IMR-90 (cell line): ENCODE data around the gene NHSL1. TPM values are rescaled to one million over a fixed set of nuclear protein-coding genes. Genes with fewer than 3 reads are reported as not detected.

Experiments
- ATAC-seq: fragments of 200-7000 bp; cut with Tn5 transposase; 2 replicates; pipeline ENCODE4 v1.9.1; 2020; ENCODE audit warnings: low read depth, mild to moderate bottlenecking, moderate library complexity
- BruUV-seq: library from RNA; stranded (reverse); fragments of 400-500 nt; replicated peaks from 2 replicates; lab custom pipeline; 2021; lab: Mats Ljungman, UMichigan
- CTCF ChIA-PET: fragments of 300-600 bp; formaldehyde crosslinking; extraction: SDS; loops from one replicate; lab custom pipeline; 2021; ENCODE audit warnings: antibody characterized with exemption; lab: Yijun Ruan, JAX
- POLR2A ChIA-PET: fragments of 300-600 bp; sonication (Branson Sonifier 250); formaldehyde crosslinking; loops from one replicate; lab custom pipeline; 2022; ENCODE audit warnings: antibody characterized with exemption; ENCODE audit not compliant: unreplicated experiment; lab: Charles Lee
- DNase-seq: peaks from one replicate; pipeline ENCODE4 v3.0.0; 2013
- H2AFZ ChIP-seq: replicated peaks from 2 replicates; pipeline ENCODE3; 2013; ENCODE audit warnings: low read length, mild to moderate bottlenecking; ENCODE audit not compliant: poor library complexity
- H2AK5ac ChIP-seq: 2 replicates; pipeline ENCODE4 v1.6.1; 2013; ENCODE audit warnings: low read depth, low read length, inconsistent platforms
- H2AK9ac ChIP-seq: replicated peaks from 2 replicates; pipeline ENCODE3; 2013; ENCODE audit warnings: mild to moderate bottlenecking, low read depth, low read length, moderate library complexity; ENCODE audit not compliant: poor library complexity
- H2BK120ac ChIP-seq: 2 replicates; pipeline ENCODE4 v1.6.1; 2013; ENCODE audit warnings: low read depth, low read length, inconsistent platforms
- H2BK15ac ChIP-seq: 3 replicates; pipeline ENCODE4 v1.6.1; 2013; ENCODE audit warnings: low read depth, low read length, inconsistent platforms
- H2BK20ac ChIP-seq: 2 replicates; pipeline ENCODE4 v1.6.1; 2013; ENCODE audit warnings: low read depth, mild to moderate bottlenecking, inconsistent platforms, low read length, moderate library complexity
- H2BK5ac ChIP-seq: 2 replicates; pipeline ENCODE4 v1.6.1; 2013; ENCODE audit warnings: mild to moderate bottlenecking, low read depth, low read length, inconsistent platforms; ENCODE audit not compliant: poor library complexity, severe bottlenecking
- H3K14ac ChIP-seq: replicated peaks from 2 replicates; pipeline ENCODE4 v1.6.1; 2013; ENCODE audit warnings: low read depth, low read length, inconsistent platforms
- H3K18ac ChIP-seq: 2 replicates; pipeline ENCODE4 v1.6.1; 2013; ENCODE audit warnings: low read depth, low read length, control low read depth
- H3K23ac ChIP-seq: 2 replicates; pipeline ENCODE4 v1.6.1; 2013; ENCODE audit warnings: low read depth, low read length, inconsistent platforms
- H3K27ac ChIP-seq: 2 replicates; pipeline ENCODE4 v1.5.1; 2013; ENCODE audit warnings: mild to moderate bottlenecking, control low read depth, low read length; ENCODE audit not compliant: insufficient read depth
- H3K27me3 ChIP-seq: 2 replicates; pipeline ENCODE4 v1.6.1; 2013; ENCODE audit warnings: low read length; ENCODE audit not compliant: control insufficient read depth, insufficient read depth
- H3K36me3 ChIP-seq: 2 replicates; pipeline ENCODE4 v1.6.1; 2013; ENCODE audit warnings: low read length, mixed read lengths; ENCODE audit not compliant: control insufficient read depth, insufficient read depth
- H3K4ac ChIP-seq: 2 replicates; pipeline ENCODE4 v1.6.1; 2013; ENCODE audit warnings: low read depth, low read length, inconsistent platforms
- H3K4me1 ChIP-seq: 2 replicates; pipeline ENCODE4 v1.6.1; 2013; ENCODE audit warnings: low read length, mixed read lengths; ENCODE audit not compliant: control insufficient read depth, insufficient read depth
- H3K4me2 ChIP-seq: 2 replicates; pipeline ENCODE4 v1.6.1; 2013; ENCODE audit warnings: low read depth, mild to moderate bottlenecking, control low read depth, low read length, moderate library complexity
- H3K4me3 ChIP-seq: 2 replicates; pipeline ENCODE4 v1.5.1; 2013; ENCODE audit warnings: low read depth, mild to moderate bottlenecking, control low read depth, low read length, moderate library complexity; ENCODE audit not compliant: insufficient read depth
- H3K56ac ChIP-seq: 2 replicates; pipeline ENCODE4 v1.6.1; 2013; ENCODE audit warnings: low read length, inconsistent platforms; ENCODE audit not compliant: insufficient read depth; ENCODE audit errors: extremely low read depth
- H3K79me1 ChIP-seq, 2 experiments: 2 replicates each; pipeline ENCODE4 v1.6.1; 2013; ENCODE audit warnings: low read length in 2 of 2, inconsistent platforms in 1 of 2, low read depth in 1 of 2
- H3K9ac ChIP-seq: 2 replicates; pipeline ENCODE4 v1.6.1; 2013; ENCODE audit warnings: low read depth, low read length, control low read depth
- H3K9me1 ChIP-seq: 2 replicates; pipeline ENCODE4 v1.6.1; 2013; ENCODE audit warnings: low read length, inconsistent platforms; ENCODE audit not compliant: insufficient read depth
- H3K9me3 ChIP-seq: 2 replicates; pipeline ENCODE4 v1.6.1; 2013; ENCODE audit warnings: low read length; ENCODE audit not compliant: control insufficient read depth, insufficient read depth
- H4K20me1 ChIP-seq: 2 replicates; pipeline ENCODE4 v1.6.1; 2013; ENCODE audit warnings: low read length, inconsistent platforms; ENCODE audit not compliant: insufficient read depth
- H4K5ac ChIP-seq: 2 replicates; pipeline ENCODE4 v1.6.1; 2013; ENCODE audit warnings: mild to moderate bottlenecking, low read depth, low read length, control low read depth
- H4K8ac ChIP-seq, 2 experiments: 2 replicates each; pipeline ENCODE4 v1.6.1; 2013; ENCODE audit warnings: low read depth in 2 of 2, low read length in 2 of 2, control low read depth in 1 of 2, inconsistent platforms in 1 of 2
- H4K91ac ChIP-seq: 2 replicates; pipeline ENCODE4 v1.6.1; 2013; ENCODE audit warnings: low read depth, low read length, inconsistent platforms; ENCODE audit not compliant: insufficient read depth
- BHLHE40 ChIP-seq: fragments of 150-350 bp; IDR thresholded peaks from 2 replicates; pipeline ENCODE4 v1.6.1; 2016; ENCODE audit warnings: mild to moderate bottlenecking, low read depth, low read length
- CEBPB ChIP-seq: IDR thresholded peaks from 2 replicates; pipeline ENCODE4 v1.6.1; 2012; ENCODE audit warnings: low read depth, low read length, improper control_type of control experiment
- CHD1 ChIP-seq: IDR thresholded peaks from 2 replicates; pipeline ENCODE4 v1.6.1; 2012; ENCODE audit warnings: low read depth, low read length, improper control_type of control experiment
- CTCF ChIP-seq: conservative IDR thresholded peaks from 2 replicates; pipeline ENCODE4 v1.5.1; 2012; ENCODE audit warnings: mild to moderate bottlenecking, low read depth, low read length, improper control_type of control experiment
- ELK1 ChIP-seq: fragments of 150-350 bp; IDR thresholded peaks from 2 replicates; pipeline ENCODE4 v1.6.1; 2016; ENCODE audit warnings: low read depth, mild to moderate bottlenecking, low read length, moderate library complexity, borderline replicate concordance
- FOS ChIP-seq: fragments of 150-350 bp; IDR thresholded peaks from 2 replicates; pipeline ENCODE4 v1.6.1; 2016; ENCODE audit warnings: low read depth, low read length
- MAFK ChIP-seq: IDR thresholded peaks from 2 replicates; pipeline ENCODE4 v1.6.1; 2012; ENCODE audit warnings: low read depth, low read length, improper control_type of control experiment
- MAZ ChIP-seq: IDR thresholded peaks from 2 replicates; pipeline ENCODE4 v1.6.1; 2012; ENCODE audit warnings: low read depth, mild to moderate bottlenecking, low read length, improper control_type of control experiment, moderate library complexity, borderline replicate concordance
- MXI1 ChIP-seq: IDR thresholded peaks from 2 replicates; pipeline ENCODE4 v1.6.1; 2012; ENCODE audit warnings: low read depth, mild to moderate bottlenecking, low read length, moderate library complexity, borderline replicate concordance
- NFE2L2 ChIP-seq: fragments of 150-350 bp; IDR thresholded peaks from 2 replicates; pipeline ENCODE4 v1.6.1; 2016; ENCODE audit warnings: low read depth, mild to moderate bottlenecking, low read length
- POLR2A ChIP-seq: IDR thresholded peaks from 2 replicates; pipeline ENCODE4 v1.6.1; 2012; ENCODE audit warnings: mild to moderate bottlenecking, low read depth, low read length
- RAD21 ChIP-seq: IDR thresholded peaks from 2 replicates; pipeline ENCODE4 v1.6.1; 2012; ENCODE audit warnings: low read length, improper control_type of control experiment
- RCOR1 ChIP-seq: IDR thresholded peaks from 2 replicates; pipeline ENCODE4 v1.6.1; 2012; ENCODE audit warnings: mild to moderate bottlenecking, low read length, improper control_type of control experiment; ENCODE audit not compliant: insufficient replicate concordance
- RFX5 ChIP-seq: IDR thresholded peaks from 2 replicates; pipeline ENCODE4 v1.8.0; 2012; ENCODE audit warnings: low read depth, mild to moderate bottlenecking, low read length, moderate library complexity
- SMC3 ChIP-seq: fragments of 150-350 bp; IDR thresholded peaks from 2 replicates; pipeline ENCODE4 v1.6.1; 2016; ENCODE audit warnings: low read depth, mild to moderate bottlenecking, antibody characterized with exemption, low read length, moderate library complexity
- WGBS, 2 experiments: methylation state at CpG; one replicate each; pipeline versions ENCODE4 v1.1.5 to v1.1.7; 2013; ENCODE audit warnings: missing lambda C conversion rate in 2 of 2; ENCODE audit not compliant: insufficient read length in 1 of 2; ENCODE audit errors: extremely low coverage in 2 of 2; 5-methylcytosine and 5-hydroxymethylcytosine counted together
- dilution Hi-C: fragments of 300-500 bp; cut with HindIII; formaldehyde crosslinking; loops from one replicate; pipeline ENCODE4 v1.14.3; 2018; ENCODE audit warnings: low sequenced_read_pairs; ENCODE audit not compliant: unreplicated experiment
- in situ Hi-C: fragments of 300-500 bp; cut with MboI; formaldehyde crosslinking; loops from 3 replicates; pipeline ENCODE4 v1.14.3; 2019; ENCODE audit warnings: low sequenced_read_pairs, inconsistent platforms, mixed read lengths
- intact Hi-C: fragments of 100-400 bp; cut with micrococcal nuclease; formaldehyde crosslinking; loops from 2 replicates; pipeline ENCODE4 v1.10.0; 2022
- polyA plus RNA-seq, 3 experiments: library from polyadenylated mRNA; depleted of rRNA; stranded (reverse); fragments of >200 nt; gene quantifications; 2 replicates each; pipeline ENCODE4 v1.2.3, GENCODE V29; 2012; ENCODE audit warnings: low replicate concordance in 1 of 3
- total RNA-seq: library from RNA; depleted of rRNA; stranded (reverse); fragments of >200 nt; gene quantifications from 2 replicates; pipeline ENCODE4 v1.2.3, GENCODE V29; 2012
- TF ChIP-seq, protein P1 (sequence below): fragments of 150-350 bp; IDR thresholded peaks from 2 replicates; pipeline ENCODE4 v1.6.1; 2017; ENCODE audit warnings: mild to moderate bottlenecking, antibody characterized with exemption, low read length, low read depth

Gene NHSL1
- total and polyA plus RNA-seq, 2 of the 4 experiments (the other 2 are of a cell fraction): 5.6 to 7.2 TPM

DNA sequence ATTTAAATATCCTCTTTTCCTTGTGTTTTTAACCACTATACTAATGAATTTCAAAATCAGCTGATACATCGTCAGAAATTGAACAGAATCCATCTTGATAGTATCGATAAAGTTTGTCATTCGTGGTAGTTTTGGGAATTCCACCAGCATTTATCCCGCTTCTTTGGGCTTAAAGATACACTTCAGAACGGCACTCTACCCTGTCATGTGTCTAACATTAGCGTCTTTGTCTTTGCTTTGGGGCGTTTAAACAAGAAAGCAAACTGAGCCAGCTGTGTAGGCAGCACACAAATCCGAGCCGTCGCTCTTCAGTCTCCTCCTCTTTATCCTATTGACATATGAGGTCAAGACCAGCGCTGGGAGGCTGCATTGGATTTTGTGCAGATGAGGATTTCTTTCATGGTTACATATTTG is 27.5 kb upstream of the NHSL1 start:
- Histone ChIP-seq H3K9me3 (no peaks in the 10 kb centered on the region), H4K91ac (no peak overlapping the region), H2AK5ac (no peak overlapping the region; the same call in 1 of the 2 replicates), H2BK20ac (no peak overlapping the region; the same call in 1 of the 2 replicates), H3K27ac (no peak overlapping the region), H3K4me2 (0 out of 2 replicates have a peak overlapping the region, but pooled peaks have one; percentile 6), H3K4me1 (peaks cover 2% of the 10 kb centered on the region; the same call in 1 of the 2 replicates), H4K8ac (no peak overlapping the region), H2BK15ac (no peak overlapping the region), H3K4ac (no peak overlapping the region), H3K4me3 (no peak overlapping the region), H4K5ac (no peak overlapping the region), H2AK9ac (no peak overlapping the region), H3K56ac (no peak overlapping the region), H3K36me3 (no peaks in the 10 kb centered on the region), H3K79me1 (peaks cover 23 to 38% of the 10 kb centered on the region in 2 experiments), H3K18ac (no peak overlapping the region), H4K20me1 (no peaks in the 10 kb centered on the region), H2AFZ (no peak overlapping the region), H3K9me1 (no peaks in the 10 kb centered on the region; the same call in 1 of the 2 replicates), H3K27me3 (no peaks in the 10 kb centered on the region), H3K23ac (no peak overlapping the region), H2BK5ac (no peak overlapping the region), H3K14ac (0 out of 2 replicates have a peak overlapping the region, but pooled peaks have one; percentile 29), H2BK120ac (0 out of 2 replicates have a peak overlapping the region, but pooled peaks have one; percentile 3), H3K9ac (no peak overlapping the region)
- CTCF ChIA-PET: no interaction called here
- no peak for TF ChIP-seq MAFK
- TF ChIP-seq CTCF: no peak
- TF ChIP-seq RCOR1: no peak
- TF ChIP-seq SMC3: no peak
- TF ChIP-seq RFX5: no peak
- TF ChIP-seq FOS: no peak
- no peak for TF ChIP-seq MAZ
- no peak for TF ChIP-seq BHLHE40
- no peak for TF ChIP-seq NFE2L2
- TF ChIP-seq ELK1: no peak
- TF ChIP-seq POLR2A: no peak
- TF ChIP-seq, protein P1, sequence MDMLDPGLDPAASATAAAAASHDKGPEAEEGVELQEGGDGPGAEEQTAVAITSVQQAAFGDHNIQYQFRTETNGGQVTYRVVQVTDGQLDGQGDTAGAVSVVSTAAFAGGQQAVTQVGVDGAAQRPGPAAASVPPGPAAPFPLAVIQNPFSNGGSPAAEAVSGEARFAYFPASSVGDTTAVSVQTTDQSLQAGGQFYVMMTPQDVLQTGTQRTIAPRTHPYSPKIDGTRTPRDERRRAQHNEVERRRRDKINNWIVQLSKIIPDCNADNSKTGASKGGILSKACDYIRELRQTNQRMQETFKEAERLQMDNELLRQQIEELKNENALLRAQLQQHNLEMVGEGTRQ: no peak
- no peak for TF ChIP-seq CEBPB
- no peak for TF ChIP-seq MXI1
- TF ChIP-seq CHD1: no peak
- no peak for TF ChIP-seq RAD21
- intact Hi-C loops: no loop called here
- dilution Hi-C loops: no loop called here
- BruUV-seq: no TSS peak
- DNase-seq: no peak
- 67% methylated on average over 4 of the region's 11 CpGs; no CpG with 5 or more reads in 1 of the 2 experiments for WGBS, 2 experiments
- ATAC-seq: no peak
- POLR2A ChIA-PET: interaction anchor here (0.6 kb wide), 1 partner anchor 18 kb away, joined by 4 read pairs; no protein-coding TSS in a partner anchor
- in situ Hi-C loops: no loop called here
